HG02938 (cell line): Measurements from ENCODE around the gene RAB27B.

Source experiments
- ATAC-seq: cut with Tn5 transposase; IDR thresholded peaks from one replicate; pipeline ENCODE4 v1.9.1; 2021; ENCODE audit warnings: mild to moderate bottlenecking, moderate library complexity; ENCODE audit not compliant: unreplicated experiment

Gene RAB27B

DNA sequence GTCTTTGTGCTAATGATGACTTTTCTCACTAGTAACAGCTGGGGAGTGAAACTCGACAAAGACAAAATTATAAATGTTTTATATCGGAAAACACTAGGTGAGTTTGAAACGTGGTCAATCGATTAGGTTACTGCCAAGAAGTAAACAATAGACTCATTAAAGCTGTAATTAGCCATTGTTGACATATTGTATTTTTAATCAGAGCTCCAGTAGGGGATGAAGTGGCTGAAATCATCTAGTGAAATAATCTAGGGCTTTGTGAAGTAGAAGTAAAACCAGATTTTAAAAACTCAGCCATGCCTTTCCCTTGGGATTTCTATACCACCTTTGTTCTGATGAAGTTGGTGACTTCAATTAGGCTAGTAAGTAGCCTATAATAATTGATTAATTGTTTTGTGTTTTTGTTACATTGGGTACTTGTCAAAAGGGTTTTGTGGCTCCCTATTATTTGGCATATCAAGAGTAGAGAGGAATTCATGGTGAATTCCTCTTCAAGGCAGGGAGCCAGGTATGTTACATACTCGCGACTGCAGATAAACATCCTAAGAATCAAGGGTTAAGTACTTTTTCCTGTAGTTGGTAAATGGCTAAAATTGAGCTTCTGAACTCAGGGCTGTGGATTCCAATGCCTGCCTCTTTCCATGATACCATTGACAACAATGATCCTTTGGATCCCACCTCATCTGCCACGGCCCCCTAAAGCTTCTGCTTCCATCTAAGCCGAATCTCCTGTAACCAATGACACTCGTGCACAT lies 31.6 kb downstream of the RAB27B start:
- ATAC-seq, result no peak

DNA sequence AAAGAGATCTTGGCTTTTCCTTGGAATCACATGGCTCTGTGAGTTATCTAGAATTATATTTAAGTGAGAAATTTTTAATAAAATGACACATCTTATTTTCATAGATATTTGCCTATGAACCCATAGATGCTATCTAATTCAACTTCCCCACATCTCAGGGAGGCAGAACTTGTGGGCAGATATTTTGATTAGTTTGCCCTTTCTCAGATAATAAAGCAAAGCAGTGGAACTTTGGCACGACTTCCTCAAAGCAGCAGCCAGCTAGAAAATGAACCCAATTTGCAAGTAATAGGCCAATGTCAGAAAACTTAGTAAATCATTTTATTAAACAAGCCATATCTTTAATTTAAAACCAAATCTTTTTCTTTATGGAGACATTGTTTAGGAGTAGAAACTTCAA lies 32.7 kb downstream of the RAB27B start:
- no peak for ATAC-seq

DNA sequence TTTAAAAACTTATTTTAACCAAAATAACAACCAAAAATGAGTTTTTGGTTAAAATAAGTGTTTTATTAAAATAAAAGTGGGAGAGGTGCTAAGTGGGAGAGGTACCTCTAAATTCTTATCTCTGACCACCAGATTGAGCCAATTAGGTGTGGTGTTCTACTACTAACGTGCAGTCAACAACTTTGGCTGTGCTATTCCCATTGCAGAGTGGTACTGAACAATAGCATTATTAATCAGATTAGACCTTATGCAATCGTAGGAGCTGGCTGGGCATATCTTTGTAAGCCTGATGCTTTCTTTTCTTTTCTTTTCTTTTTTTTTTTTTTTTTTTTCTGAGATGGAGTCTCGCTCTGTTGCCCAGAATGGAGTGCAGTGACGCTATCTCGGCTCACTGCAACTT lies 38.9 kb downstream of the RAB27B start:
- ATAC-seq, result no peak

DNA sequence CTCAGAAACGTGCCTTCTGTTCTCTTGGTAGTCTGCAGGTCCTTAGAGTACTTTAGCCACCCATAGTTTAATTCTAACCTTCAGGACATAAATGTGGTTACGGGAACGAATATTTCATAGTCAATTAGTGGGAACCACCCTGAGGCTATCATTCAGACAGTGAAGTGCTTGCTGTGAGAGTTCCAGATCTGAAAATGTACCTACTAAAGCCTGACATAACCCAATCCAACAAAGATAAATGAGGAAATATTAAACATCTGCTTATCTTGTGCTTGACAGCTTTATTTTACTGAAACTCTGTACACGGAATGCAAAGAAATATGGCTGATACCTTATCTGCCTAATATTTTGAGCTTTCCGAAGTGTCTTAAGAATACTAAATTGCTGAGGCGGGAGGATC lies 43.0 kb downstream of the RAB27B start:
- no peak for ATAC-seq

DNA sequence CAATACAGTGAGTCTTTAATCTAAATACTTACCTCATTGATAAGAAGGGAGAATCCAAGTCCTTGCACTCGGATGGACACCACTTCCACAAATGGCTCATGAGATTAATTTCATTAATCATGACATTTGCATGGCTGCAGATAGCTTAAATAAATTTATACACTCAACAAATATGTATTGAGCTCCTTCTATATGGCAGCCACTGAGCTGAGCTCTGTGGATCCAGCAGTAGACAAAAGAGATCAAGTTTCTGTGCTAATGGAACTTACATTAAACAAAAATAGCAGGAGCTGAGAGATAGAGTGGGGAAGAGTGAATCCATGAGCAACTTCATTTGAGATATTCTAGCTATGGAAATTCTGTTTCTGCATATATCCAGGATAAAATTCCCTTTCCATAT lies 44.4 kb downstream of the RAB27B start:
- ATAC-seq, result no peak

DNA sequence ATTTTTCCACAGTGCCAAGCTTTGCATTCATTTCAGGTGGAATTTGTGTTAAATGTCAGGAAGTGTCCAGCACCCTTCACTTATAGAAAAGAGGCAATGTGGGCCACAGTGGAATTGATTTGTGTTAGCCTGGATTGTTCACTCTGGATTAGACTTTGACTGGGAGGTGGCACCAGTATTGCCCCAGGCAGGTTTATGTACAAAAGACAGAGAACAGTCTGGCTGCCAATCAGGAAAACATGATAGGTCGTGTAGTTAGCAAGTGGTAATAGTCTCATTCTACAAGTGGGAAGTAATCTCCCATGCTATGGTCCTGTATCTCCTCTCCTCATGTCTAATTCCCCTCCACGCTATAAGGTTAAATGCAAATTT lies 45.6 kb downstream of the RAB27B start:
- ATAC-seq, result no peak

DNA sequence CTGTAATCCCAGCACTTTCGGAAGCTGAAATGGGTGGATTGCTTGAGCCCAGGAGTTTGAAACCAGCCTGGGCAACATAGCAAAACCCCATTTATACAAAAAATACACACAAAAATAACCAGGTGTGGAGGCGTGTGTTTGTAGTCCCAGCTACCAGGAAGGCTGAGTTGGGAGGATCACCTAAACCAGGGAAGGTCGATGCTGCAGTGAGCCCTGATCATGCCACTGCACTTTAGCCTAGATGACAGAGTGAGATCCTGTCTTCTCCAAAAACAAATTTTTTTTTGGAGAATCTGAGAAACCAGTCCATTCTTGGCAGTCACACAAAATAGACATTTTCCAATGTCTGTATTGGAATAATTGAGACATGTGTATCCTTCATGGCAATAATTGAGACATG lies 46.8 kb downstream of the RAB27B start:
- ATAC-seq, result no peak

DNA sequence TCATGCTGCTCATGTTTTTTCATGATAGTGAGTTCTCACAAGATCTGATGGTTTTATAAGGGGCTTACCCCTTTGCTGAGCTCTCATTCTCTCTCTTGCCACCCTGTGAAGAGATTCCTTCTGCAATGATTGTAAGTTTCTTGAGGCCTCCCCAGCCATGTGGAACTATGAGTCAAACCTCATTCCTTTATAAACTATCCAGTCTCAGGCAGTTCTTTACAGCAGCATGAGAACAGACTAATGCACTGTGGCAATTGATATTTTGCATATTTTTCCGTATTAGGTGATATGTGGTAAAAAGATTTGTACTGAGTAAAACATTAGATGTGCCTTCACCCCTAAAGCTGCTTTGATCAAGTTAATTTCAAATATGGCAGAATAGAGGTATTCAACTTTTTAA lies 48.8 kb downstream of the RAB27B start:
- ATAC-seq, result no peak

DNA sequence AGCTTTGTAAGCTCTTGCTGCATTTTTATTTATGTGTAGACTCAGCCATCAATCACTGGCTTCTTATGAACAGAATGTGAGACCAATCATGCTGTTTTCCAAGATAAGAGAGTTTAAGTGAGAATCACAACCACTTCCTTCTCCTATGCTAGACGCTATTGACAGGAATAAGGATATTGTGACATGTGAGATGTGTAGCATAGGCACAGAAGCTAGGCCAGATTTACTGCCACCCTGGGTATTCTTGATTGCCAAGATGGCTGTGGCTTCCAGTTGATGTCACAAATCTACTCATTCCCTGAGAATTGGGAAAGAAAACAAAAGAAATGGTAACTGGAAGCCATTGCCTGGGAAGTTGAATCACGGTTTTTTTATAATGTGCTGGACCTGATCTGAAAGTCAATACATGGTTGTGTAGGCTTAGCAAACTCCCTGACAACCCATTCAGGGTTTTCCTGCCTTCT lies 49.9 kb downstream of the RAB27B start:
- ATAC-seq, result no peak

DNA sequence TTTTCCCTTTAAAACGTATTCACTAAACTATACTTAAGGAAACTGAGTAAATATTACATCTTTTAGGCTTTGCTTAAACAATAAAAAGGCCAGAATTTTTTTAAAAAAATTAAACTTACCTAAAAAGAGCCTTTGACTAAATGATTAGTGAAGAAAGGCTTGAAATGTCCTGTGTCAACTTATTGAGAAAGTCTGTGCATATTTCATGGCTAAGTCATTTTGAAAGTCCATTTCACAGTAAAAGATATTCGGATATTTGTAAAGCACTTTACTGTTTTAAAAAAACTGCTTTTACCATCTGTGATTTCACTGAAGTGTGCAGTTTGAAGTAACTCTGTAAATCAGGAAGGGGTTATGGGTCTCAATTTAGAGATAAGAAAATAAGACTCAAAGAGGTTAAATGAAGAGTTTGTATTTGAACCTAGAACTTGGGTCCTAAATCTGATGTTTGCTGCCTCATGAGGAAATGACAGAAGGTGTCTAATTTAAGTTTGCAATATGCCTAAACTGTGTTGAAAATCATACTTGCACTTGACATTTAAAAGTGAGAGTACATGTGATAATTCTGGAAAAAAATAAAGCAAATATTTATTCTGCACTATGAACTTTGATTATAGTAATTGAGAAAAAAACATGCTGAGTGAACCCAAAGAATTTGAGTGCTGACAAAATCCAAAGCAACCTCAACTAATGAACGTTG lies 50.5 kb downstream of the RAB27B start:
- ATAC-seq, result no peak

DNA sequence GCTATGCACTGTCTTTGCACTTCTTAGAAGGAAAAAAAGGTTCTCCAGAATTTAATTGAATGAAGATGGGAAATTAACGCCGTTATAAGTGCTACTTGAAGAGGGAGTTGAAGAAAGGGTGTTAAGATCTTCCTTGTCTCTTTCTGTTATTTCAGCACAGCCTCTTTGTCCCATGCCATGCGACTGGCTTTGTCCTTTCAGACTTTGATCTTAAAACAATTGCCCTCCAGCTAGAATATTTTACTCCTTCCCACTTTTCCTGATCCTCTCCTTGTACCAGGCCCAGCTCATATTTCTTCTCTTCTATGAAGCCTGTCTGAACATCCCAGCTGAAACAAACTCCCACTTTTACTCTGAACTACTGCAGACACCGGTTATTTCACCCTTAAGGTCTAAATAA lies 51.4 kb downstream of the RAB27B start:
- ATAC-seq, result no peak

DNA sequence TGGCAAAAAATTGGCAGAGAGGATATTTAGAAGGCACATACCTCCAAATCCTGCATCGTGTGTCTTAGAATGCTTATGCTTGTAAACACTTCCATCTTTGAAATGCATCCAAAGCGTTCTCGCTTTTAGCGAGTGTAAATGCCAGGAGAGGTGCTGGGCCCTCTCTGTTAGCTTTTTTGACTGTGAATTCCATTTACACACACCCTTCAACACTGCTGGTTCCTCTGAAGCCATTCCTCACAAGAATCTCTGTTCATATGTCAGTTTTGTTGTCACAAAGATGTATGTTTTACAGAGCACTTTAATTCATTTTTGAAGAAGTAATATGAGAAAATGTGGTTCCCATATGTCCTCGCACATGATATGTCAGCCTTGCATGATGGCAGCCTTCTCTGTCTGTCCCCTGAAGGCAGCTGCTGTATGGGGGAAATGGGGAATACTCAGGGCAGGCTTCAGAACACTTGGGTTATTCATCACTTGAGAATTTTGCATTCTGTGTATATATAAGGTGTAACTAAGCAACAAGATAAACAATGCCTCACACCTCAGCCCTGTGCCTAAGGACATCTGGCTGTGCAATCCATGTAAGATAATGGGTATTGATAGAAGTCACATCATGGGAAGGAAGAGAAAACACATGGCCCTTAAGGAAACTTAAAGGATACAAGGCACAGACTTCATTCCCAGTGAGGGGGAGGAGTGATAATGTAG lies 52.3 kb downstream of the RAB27B start:
- no peak for ATAC-seq

DNA sequence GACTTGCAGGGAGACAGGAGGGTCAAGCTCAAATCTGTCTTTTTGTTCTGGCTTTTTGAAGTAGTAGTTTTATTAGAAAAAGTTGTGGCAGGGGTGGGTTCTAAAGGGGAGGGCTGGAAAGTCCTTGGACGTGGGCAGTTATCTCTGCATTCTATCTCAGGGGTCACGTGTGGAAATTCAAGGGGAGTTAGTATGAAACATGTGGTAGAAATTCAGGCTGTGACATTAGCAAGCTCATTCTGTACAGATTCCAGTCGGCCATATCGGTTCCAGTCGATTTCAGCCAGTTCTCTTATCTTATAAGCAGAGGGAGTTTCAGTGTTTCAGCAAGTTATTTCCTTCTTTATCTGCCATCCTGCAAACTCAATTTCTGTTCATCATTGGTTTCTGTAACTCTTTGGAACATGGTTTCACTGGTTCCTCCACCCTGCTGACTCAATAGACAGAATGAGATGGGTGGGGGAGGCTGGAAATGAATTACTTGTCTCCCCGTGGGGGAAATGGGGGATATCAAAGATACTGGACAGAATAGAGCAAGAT lies 53.0 kb downstream of the RAB27B start:
- ATAC-seq, result no peak

DNA sequence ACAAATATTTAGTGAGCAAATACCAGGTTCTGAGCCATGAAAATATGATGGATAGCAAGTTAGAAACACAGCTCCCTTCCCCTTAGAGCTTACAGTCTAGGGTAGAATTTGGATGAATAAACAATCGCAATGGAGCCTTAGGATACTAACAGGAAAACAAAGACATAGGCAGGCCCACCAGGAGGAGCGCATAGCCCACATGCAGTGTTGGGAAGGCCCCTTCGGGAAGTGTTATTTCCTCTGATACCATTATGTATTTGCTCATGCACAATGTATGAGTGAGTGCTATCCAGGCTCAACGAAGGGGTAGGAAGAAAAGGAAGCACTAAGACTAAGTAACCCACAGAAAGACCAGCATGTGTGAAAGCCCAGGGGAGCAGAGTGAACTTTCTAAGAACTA lies 54.0 kb downstream of the RAB27B start:
- no peak for ATAC-seq

DNA sequence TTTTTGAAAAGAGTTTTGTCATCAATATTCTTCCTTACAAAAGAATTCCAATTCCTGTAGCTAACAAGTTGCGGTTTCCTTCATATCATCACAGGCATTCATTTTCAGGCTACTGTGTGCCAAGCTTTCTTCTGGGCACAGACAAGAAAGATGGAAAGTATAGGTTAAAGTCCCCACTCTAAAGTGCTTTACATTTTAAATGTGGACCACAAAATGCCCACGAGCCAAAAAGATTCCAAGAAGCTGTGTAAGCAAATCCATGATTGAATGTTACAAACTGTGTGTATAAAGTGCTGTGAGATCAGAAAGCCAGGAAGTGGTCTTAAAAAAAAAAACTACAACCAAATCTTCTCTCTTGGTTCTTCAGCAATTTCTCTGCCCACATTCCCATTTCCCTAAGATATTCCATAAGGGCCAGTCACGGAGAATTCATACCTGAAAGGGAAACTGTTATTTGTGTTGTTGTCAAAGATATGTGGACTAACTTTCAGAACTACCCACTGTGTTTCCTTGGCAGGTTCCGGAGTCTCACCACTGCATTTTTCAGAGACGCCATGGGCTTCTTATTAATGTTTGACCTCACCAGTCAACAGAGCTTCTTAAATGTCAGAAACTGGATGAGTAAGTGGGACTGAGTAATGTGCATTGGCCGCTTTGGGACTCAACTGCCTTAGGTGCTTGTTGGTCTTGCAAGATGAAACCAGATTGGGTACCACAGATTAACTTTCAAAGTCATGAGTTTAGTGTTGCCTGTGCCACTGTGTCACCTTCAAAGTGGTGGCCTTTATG lies 55.7 kb downstream of the RAB27B start:
- no peak for ATAC-seq

DNA sequence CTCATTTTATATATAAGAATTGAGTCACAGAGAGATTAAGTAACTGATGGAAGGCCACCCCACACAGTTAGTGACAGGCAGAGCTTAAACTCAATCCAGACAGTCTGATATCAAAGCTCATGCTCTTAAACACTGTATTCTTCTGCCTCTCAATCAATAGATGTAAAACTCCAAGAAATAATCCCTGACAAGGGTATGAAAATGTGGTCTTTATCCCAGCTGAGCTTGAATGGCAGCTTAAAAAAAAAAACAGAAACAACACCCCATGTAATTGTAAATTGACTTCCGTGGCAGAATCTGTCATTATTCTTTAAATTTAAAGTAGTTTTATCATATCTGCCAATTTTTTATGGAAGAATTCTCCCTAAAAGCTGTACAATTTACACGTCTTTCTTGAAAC lies 60.1 kb downstream of the RAB27B start:
- ATAC-seq, result no peak

DNA sequence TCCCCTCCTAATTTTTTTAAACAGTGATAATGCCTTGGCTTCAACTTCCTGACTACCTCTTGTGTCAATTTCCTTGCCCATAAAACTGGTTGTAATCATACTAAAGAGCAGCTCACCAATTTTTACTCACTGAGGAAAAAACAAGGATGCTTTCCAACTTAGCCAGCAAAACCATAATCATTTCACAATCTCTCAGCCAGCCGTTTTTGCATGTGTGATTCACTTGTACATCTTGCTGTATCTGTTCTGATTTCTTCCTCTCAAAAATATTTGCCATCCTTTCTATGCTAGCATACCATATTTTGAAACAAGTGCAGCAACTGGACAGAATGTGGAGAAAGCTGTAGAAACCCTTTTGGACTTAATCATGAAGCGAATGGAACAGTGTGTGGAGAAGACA lies 60.7 kb downstream of the RAB27B start:
- ATAC-seq, result no peak

DNA sequence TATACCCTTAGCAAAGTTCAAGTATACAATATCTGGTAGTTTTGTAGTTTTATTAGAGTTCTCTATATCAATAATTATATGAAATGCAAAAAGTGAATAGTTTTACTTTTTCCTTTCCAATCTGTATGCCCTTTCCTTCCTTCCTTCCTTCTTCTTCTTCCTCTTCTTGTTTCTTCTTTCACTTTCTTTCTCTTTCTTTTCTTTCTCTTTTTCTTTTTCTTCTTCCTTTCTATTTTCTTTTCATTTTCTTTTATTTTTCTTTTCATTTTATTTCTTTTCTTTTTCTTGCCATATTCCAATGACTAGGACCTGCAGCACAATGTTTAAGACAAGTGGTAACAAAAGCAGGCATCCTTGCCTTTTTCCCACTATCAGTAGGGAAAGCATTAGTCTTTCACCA lies 71.2 kb downstream of the RAB27B start:
- ATAC-seq, result no peak

DNA sequence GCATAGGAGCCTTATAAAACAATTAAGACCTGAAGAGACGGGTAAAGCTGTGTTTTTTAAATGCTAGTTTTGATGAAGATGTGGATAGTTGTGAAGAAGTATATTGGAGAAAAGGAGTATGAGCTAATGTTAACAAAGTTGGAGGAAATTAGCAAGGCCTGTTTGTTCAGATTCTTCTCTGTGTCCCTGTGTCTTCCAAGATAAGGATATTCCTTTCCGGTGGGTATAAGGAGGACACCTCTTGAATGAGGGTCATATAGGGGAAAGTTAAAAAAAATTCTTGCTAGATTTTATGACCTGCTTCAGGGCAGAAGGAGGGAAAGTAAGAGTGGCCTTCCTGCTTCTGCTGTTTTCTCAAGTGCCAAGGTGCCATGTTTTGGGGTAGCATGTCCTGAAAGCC lies 72.0 kb downstream of the RAB27B start:
- ATAC-seq, result no peak

DNA sequence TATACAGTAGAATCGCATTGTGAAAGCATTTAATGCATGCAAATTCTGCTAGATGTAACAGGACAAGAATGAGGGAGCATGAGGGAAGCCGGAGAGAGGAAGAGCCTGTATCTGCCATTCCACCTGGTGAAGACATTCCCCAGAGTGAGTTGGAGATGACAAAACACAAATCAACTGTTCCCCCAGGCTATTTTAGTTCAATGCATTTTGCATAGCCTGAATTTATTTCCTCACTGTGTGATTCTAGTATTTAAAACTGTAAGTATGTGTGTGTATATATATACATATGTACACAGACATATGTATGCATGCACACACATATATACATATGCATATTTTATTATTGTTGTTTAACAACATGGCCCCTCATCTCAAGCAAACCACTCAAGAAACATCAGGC lies 76.3 kb downstream of the RAB27B start:
- ATAC-seq, result no peak

DNA sequence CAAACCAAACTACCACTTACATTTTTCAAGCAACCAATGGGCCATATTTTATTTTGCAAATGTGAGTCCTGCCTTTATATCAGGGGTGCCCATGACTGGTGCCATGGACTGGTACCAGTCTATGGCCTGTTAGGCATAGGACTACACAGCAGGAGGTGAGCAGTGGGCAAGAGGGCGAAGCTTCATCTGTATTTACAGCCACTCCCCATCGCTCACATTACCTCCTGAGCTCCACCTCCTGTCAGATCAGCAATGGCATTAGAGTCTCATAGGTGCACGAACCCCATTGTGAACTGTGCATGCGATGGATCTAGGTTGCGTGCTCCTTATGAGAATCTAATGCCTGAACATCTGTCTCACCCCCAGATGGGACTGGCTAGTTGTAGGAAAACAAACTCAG lies 77.4 kb downstream of the RAB27B start:
- ATAC-seq, result no peak
